ENCODE measurements around the gene DCUN1D2. TPM values are rescaled to one million over a fixed set of nuclear protein-coding genes. Genes with fewer than 3 reads are reported as not detected.
A peak's percentile ranks its signal among the peaks of the same experiment; 100 is the strongest.

DCUN1D2 gene
- total and polyA plus RNA-seq, 5 donors from 2014 or later, result 6.8 to 23.0 (median 9.3) TPM

- DNase-seq (no peak), ATAC-seq (ENCODE audit: low read depth in 2 of 2) (no peak)
- H3K27ac ChIP-seq (ENCODE audit: insufficient read depth, low read length, poor library complexity, severe bottlenecking), result no peak overlapping the region
- Mint-ChIP-seq H3K27ac (peak overlapping the region in 1 of 3 donors; percentile 6), H3K9me3 (peaks cover 0 to 3% (median 0%) of the 10 kb centered on the region in 7 donors), H3K36me3 (peaks cover 39% of the 10 kb centered on the region), H3K4me1 (peaks cover 0 to 2% (median 0%) of the 10 kb centered on the region in 4 donors), H3K4me3 (no peak overlapping the region), H3K27me3 (no peaks in the 10 kb centered on the region)
- H3K4me1 ChIP-seq (ENCODE audit: control insufficient read depth, insufficient read depth, low read length, poor library complexity, severe bottlenecking), result no peaks in the 10 kb centered on the region
- H3K4me3 ChIP-seq (ENCODE audit: low read depth, low read length), result no peak overlapping the region
- no peaks in the 10 kb centered on the region for H3K9me3 ChIP-seq (ENCODE audit: control insufficient read depth in 2 of 2, low read length in 2 of 2)
- no peaks in the 10 kb centered on the region for H3K27me3 ChIP-seq (ENCODE audit: control insufficient read depth, insufficient read depth, low read length)
- peaks cover 14% of the 10 kb centered on the region for H3K36me3 ChIP-seq (ENCODE audit: control insufficient read depth, insufficient read depth, low read length)
These were observed 44.9 kb upstream of the DCUN1D2 start for GRCh38 chr13:113535381-113535781.

GRCh38 chr13:113534236-113534860 is 43.8 kb upstream of the DCUN1D2 start:
- H3K9me3 ChIP-seq (ENCODE audit: control insufficient read depth in 2 of 2, low read length in 2 of 2), result no peaks in the 10 kb centered on the region
- peaks cover 10% of the 10 kb centered on the region for H3K36me3 ChIP-seq (ENCODE audit: control insufficient read depth, insufficient read depth, low read length)
- H3K4me3 ChIP-seq (ENCODE audit: low read depth, low read length), result no peak overlapping the region
- H3K27ac Mint-ChIP-seq, result no peak overlapping the region
- DNase-seq (no peak), ATAC-seq (ENCODE audit: low read depth in 2 of 2) (no peak)
- H3K4me1 Mint-ChIP-seq, result peaks cover 0 to 2% (median 0%) of the 10 kb centered on the region in 4 donors
- peaks cover 35% of the 10 kb centered on the region for H3K36me3 Mint-ChIP-seq
- H3K27me3 Mint-ChIP-seq, result no peaks in the 10 kb centered on the region
- H3K4me1 ChIP-seq (ENCODE audit: control insufficient read depth, insufficient read depth, low read length, poor library complexity, severe bottlenecking), result no peaks in the 10 kb centered on the region
- H3K27me3 ChIP-seq (ENCODE audit: control insufficient read depth, insufficient read depth, low read length), result no peaks in the 10 kb centered on the region
- peak overlapping the region in 1 of 4 donors; percentile 43 for H3K4me3 Mint-ChIP-seq
- H3K27ac ChIP-seq (ENCODE audit: insufficient read depth, low read length, poor library complexity, severe bottlenecking), result no peak overlapping the region
- H3K9me3 Mint-ChIP-seq, result no peaks in the 10 kb centered on the region

DNA sequence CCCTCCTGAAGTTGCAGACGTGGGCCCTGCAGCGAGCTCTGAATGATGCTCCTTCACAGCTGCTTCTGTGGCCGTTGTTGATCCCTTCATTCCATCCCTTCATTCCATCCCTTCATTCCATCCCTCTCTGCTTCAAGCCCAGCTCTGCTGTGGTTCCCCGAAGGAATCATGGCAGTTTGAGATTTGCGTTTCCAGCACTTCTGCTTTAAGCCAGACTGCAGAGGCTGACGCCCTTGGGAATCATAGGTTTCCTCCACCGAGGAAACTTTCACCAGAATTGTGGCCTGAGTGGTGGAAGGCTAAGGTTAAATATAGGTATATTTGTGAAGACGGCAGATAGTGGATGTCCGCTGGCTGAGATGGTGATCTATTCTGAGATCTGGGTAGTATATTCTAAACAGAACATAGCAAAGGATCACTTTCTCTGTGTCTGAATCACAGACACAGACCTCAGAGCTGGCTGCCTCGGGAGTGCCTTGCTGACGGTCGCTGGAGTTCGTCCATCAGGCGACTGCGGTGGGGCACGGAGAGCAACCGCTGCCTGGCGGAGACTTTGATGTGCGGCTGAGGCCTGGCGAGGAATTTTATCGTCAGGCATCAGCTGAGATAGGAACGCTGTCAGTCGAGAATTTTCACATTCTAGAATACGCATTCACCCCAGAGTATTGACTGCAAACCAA is 42.8 kb upstream of the DCUN1D2 start:
- Mint-ChIP-seq H3K36me3 (peaks cover 35% of the 10 kb centered on the region), H3K27me3 (no peaks in the 10 kb centered on the region), H3K9me3 (no peaks in the 10 kb centered on the region), H3K4me1 (peaks cover 0 to 2% (median under 1%) of the 10 kb centered on the region in 4 donors), H3K4me3 (no peak overlapping the region), H3K27ac (no peak overlapping the region)
- ATAC-seq (ENCODE audit: low read depth in 2 of 2) (no peak), DNase-seq (no peak)
- Histone ChIP-seq H3K36me3 (ENCODE audit: control insufficient read depth, insufficient read depth, low read length) (peaks cover 15% of the 10 kb centered on the region), H3K4me3 (ENCODE audit: low read depth, low read length) (no peak overlapping the region), H3K27ac (ENCODE audit: insufficient read depth, low read length, poor library complexity, severe bottlenecking) (no peak overlapping the region), H3K9me3 (ENCODE audit: control insufficient read depth in 2 of 2, low read length in 2 of 2) (no peaks in the 10 kb centered on the region), H3K4me1 (ENCODE audit: control insufficient read depth, insufficient read depth, low read length, poor library complexity, severe bottlenecking) (no peaks in the 10 kb centered on the region), H3K27me3 (ENCODE audit: control insufficient read depth, insufficient read depth, low read length) (no peaks in the 10 kb centered on the region)

- Mint-ChIP-seq H3K27ac (peak overlapping the region in 1 of 3 donors; percentile 42), H3K4me1 (peaks cover 0 to 2% (median 0%) of the 10 kb centered on the region in 4 donors), H3K9me3 (no peaks in the 10 kb centered on the region), H3K36me3 (peaks cover 40% of the 10 kb centered on the region), H3K27me3 (no peaks in the 10 kb centered on the region), H3K4me3 (no peak overlapping the region)
- H3K4me1 ChIP-seq (ENCODE audit: control insufficient read depth, insufficient read depth, low read length, poor library complexity, severe bottlenecking), result no peaks in the 10 kb centered on the region
- no peaks in the 10 kb centered on the region for H3K9me3 ChIP-seq (ENCODE audit: control insufficient read depth in 2 of 2, low read length in 2 of 2)
- no peak overlapping the region for H3K4me3 ChIP-seq (ENCODE audit: low read depth, low read length)
- no peak for ATAC-seq (ENCODE audit: low read depth in 2 of 2)
- no peak for DNase-seq
- H3K27ac ChIP-seq (ENCODE audit: insufficient read depth, low read length, poor library complexity, severe bottlenecking), result no peak overlapping the region
- H3K36me3 ChIP-seq (ENCODE audit: control insufficient read depth, insufficient read depth, low read length), result peaks cover 19% of the 10 kb centered on the region
- no peaks in the 10 kb centered on the region for H3K27me3 ChIP-seq (ENCODE audit: control insufficient read depth, insufficient read depth, low read length)
These were observed 41.8 kb upstream of the DCUN1D2 start for GRCh38 chr13:113532156-113532806.

DNA sequence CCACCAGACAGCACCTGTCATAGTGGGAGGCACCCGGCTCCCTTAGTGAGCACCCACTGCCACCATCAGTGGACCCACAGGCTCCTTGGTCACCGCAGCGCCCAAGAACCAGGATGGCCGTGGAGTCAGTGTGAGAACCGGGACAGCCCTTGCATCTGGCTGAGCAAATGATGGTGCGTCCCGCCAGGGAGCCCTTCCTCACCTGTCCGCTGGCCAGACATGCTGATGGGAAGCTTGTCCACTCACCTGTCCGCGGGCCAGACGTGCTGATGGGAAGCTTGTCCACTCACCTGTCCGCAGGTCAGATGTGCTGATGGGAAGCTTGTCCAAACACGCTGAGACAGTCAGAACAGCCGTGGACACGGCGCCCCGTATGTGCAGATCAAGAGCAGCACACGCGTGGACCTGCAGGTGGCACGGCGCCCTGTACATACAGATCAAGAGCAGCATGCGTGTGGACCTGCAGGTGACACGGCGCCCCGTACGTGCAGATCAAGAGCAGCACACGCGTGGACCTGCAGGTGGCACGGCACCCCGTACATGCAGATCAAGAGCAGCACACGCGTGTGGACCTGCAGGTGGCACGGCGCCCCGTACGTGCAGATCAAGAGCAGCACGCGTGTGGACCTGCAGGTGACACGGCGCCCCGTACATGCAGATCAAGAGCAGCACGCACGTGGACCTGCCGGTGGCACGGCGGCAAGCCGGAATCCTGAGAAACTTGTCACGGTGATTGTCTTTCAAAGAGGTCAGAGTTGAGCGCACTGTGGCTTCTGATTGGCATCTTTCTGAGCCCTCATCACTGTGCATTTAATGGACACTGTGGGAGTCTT is 40.7 kb upstream of the DCUN1D2 start:
- Mint-ChIP-seq H3K4me1 (peaks cover 0 to 2% (median 0%) of the 10 kb centered on the region in 4 donors), H3K36me3 (peaks cover 34% of the 10 kb centered on the region), H3K27ac (peak overlapping the region in 1 of 3 donors; percentile 69), H3K4me3 (no peak overlapping the region), H3K27me3 (no peaks in the 10 kb centered on the region), H3K9me3 (no peaks in the 10 kb centered on the region)
- Histone ChIP-seq H3K9me3 (ENCODE audit: control insufficient read depth in 2 of 2, low read length in 2 of 2) (no peaks in the 10 kb centered on the region), H3K27me3 (ENCODE audit: control insufficient read depth, insufficient read depth, low read length) (no peaks in the 10 kb centered on the region), H3K27ac (ENCODE audit: insufficient read depth, low read length, poor library complexity, severe bottlenecking) (no peak overlapping the region), H3K4me1 (ENCODE audit: control insufficient read depth, insufficient read depth, low read length, poor library complexity, severe bottlenecking) (no peaks in the 10 kb centered on the region), H3K36me3 (ENCODE audit: control insufficient read depth, insufficient read depth, low read length) (peaks cover 19% of the 10 kb centered on the region), H3K4me3 (ENCODE audit: low read depth, low read length) (no peak overlapping the region)
- no peak for DNase-seq
- ATAC-seq (ENCODE audit: low read depth in 2 of 2), result no peak

DNA sequence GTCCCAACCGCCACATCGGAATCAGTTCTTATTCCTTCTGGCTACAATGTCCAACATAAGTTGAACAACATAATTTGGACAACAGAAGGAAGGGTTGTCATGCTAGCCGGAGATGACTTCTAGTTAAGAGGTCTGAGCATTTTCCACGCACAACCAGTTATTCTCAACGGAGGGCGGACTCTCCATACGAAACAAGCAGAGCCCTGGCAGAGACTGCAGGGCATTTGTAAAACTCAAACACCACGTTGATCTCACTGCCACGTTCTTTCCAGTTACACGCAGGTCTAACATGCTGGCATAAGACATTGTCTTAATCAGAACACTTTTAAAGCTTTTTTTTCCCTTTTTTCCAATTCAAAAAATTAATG is 38.3 kb upstream of the DCUN1D2 start:
- no peaks in the 10 kb centered on the region for H3K9me3 ChIP-seq (ENCODE audit: control insufficient read depth in 2 of 2, low read length in 2 of 2)
- H3K27me3 ChIP-seq (ENCODE audit: control insufficient read depth, insufficient read depth, low read length), result no peaks in the 10 kb centered on the region
- no peak overlapping the region for H3K4me3 Mint-ChIP-seq
- no peak overlapping the region for H3K27ac Mint-ChIP-seq
- H3K27ac ChIP-seq (ENCODE audit: insufficient read depth, low read length, poor library complexity, severe bottlenecking), result no peak overlapping the region
- no peak overlapping the region for H3K4me3 ChIP-seq (ENCODE audit: low read depth, low read length)
- ATAC-seq (ENCODE audit: low read depth in 2 of 2) (no peak), DNase-seq (no peak)
- peaks cover 26% of the 10 kb centered on the region for H3K36me3 ChIP-seq (ENCODE audit: control insufficient read depth, insufficient read depth, low read length)
- H3K4me1 Mint-ChIP-seq, result peaks cover 0 to 2% (median 1%) of the 10 kb centered on the region in 4 donors
- H3K27me3 Mint-ChIP-seq, result no peaks in the 10 kb centered on the region
- H3K4me1 ChIP-seq (ENCODE audit: control insufficient read depth, insufficient read depth, low read length, poor library complexity, severe bottlenecking), result no peaks in the 10 kb centered on the region
- peaks cover 29% of the 10 kb centered on the region for H3K36me3 Mint-ChIP-seq
- no peaks in the 10 kb centered on the region for H3K9me3 Mint-ChIP-seq

GRCh38 chr13:113528101-113528812 is 37.7 kb upstream of the DCUN1D2 start:
- no peak for ATAC-seq (ENCODE audit: low read depth in 2 of 2)
- H3K4me1 Mint-ChIP-seq, result peaks cover 0 to 7% (median 1%) of the 10 kb centered on the region in 4 donors
- H3K4me1 ChIP-seq (ENCODE audit: control insufficient read depth, insufficient read depth, low read length, poor library complexity, severe bottlenecking), result no peaks in the 10 kb centered on the region
- H3K36me3 ChIP-seq (ENCODE audit: control insufficient read depth, insufficient read depth, low read length), result peaks cover 26% of the 10 kb centered on the region
- H3K27ac ChIP-seq (ENCODE audit: insufficient read depth, low read length, poor library complexity, severe bottlenecking), result no peak overlapping the region
- H3K27me3 Mint-ChIP-seq, result no peaks in the 10 kb centered on the region
- no peaks in the 10 kb centered on the region for H3K27me3 ChIP-seq (ENCODE audit: control insufficient read depth, insufficient read depth, low read length)
- H3K27ac Mint-ChIP-seq, result peak overlapping the region in 1 of 3 donors; percentile 80
- H3K4me3 ChIP-seq (ENCODE audit: low read depth, low read length), result no peak overlapping the region
- H3K4me3 Mint-ChIP-seq, result no peak overlapping the region
- no peaks in the 10 kb centered on the region for H3K9me3 ChIP-seq (ENCODE audit: control insufficient read depth in 2 of 2, low read length in 2 of 2)
- DNase-seq, result no peak
- H3K9me3 Mint-ChIP-seq, result no peaks in the 10 kb centered on the region
- H3K36me3 Mint-ChIP-seq, result peaks cover 28% of the 10 kb centered on the region

All from CD4-positive, CD25-positive, alpha-beta regulatory T cell (primary cell).